Measurements from ENCODE around the gene CTTN. TPM values are rescaled to one million over a fixed set of nuclear protein-coding genes. Genes with fewer than 3 reads are reported as not detected.
"Not testable (repeated sequence)": the region's sequence is repeated elsewhere in the genome, so short reads cannot be mapped to it uniquely, and the experiment has no call there.

The CTTN gene
- polyA plus RNA-seq, 3 donors: 64.6 to 120 (median 97.7) TPM

- 88 to 91% (median 88%) methylated on average over 33 to 36 of the region's 36 CpGs for WGBS, 3 donors
- no peak overlapping the region for H3K27ac ChIP-seq (ENCODE audit: low read depth, low read length)
These were observed 35.9 kb downstream of the CTTN start for GRCh38 chr11:70433966-70434812.

GRCh38 chr11:70434813-70435278 lies 36.5 kb downstream of the CTTN start:
- 86 to 93% (median 89%) methylated on average over 17 of the region's 17 CpGs for WGBS, 3 donors
- no peak overlapping the region for H3K27ac ChIP-seq (ENCODE audit: low read depth, low read length)

GRCh38 chr11:70435361-70435760 lies 37.0 kb downstream of the CTTN start:
- 90 to 94% (median 92%) methylated on average over 13 of the region's 13 CpGs for WGBS, 3 donors
- no peak overlapping the region for H3K27ac ChIP-seq (ENCODE audit: low read depth, low read length)

- 92 to 93% (median 92%) methylated on average over 24 of the region's 24 CpGs for WGBS, 3 donors
These were observed 37.6 kb downstream of the CTTN start for GRCh38 chr11:70435765-70436500.

GRCh38 chr11:70436501-70436860 lies 38.2 kb downstream of the CTTN start:
- H3K27ac ChIP-seq (ENCODE audit: low read depth, low read length): no peak overlapping the region
- 93 to 96% (median 94%) methylated on average over 15 of the region's 15 CpGs for WGBS, 3 donors

More at GRCh38 chr11:70435765-70436500, 37.6 kb downstream of the CTTN start:
- H3K27ac ChIP-seq (ENCODE audit: low read depth, low read length): no peak overlapping the region

GRCh38 chr11:70437111-70437784 lies 38.9 kb downstream of the CTTN start:
- WGBS, 3 donors: 86 to 95% (median 90%) methylated on average over 18 of the region's 18 CpGs
- H3K27ac ChIP-seq (ENCODE audit: low read depth, low read length): no peak overlapping the region

GRCh38 chr11:70440206-70440605 lies 41.9 kb downstream of the CTTN start:
- H3K27ac ChIP-seq (ENCODE audit: low read depth, low read length): no peak overlapping the region
- WGBS, 3 donors: 90 to 92% (median 92%) methylated on average over 6 of the region's 6 CpGs

GRCh38 chr11:70443773-70444030 lies 45.4 kb downstream of the CTTN start:
- H3K27ac ChIP-seq (ENCODE audit: low read depth, low read length): no peak overlapping the region
- WGBS, 3 donors: 46 to 66% (median 49%) methylated on average over 11 of the region's 11 CpGs

GRCh38 chr11:70445091-70445490 lies 46.8 kb downstream of the CTTN start:
- 88 to 89% (median 89%) methylated on average over 11 of the region's 11 CpGs for WGBS, 3 donors
- H3K27ac ChIP-seq (ENCODE audit: low read depth, low read length): no peak overlapping the region

- WGBS, 3 donors: 68 to 79% (median 76%) methylated on average over 7 of the region's 7 CpGs
- no peak overlapping the region for H3K27ac ChIP-seq (ENCODE audit: low read depth, low read length)
These were observed 47.3 kb downstream of the CTTN start for GRCh38 chr11:70445605-70446004.

GRCh38 chr11:70448983-70449567 lies 50.7 kb downstream of the CTTN start:
- WGBS, 3 donors: 46 to 53% (median 52%) methylated on average over 2 of the region's 2 CpGs
- H3K27ac ChIP-seq (ENCODE audit: low read depth, low read length): no peak overlapping the region

GRCh38 chr11:70454197-70454767 lies 56.0 kb downstream of the CTTN start:
- WGBS, 3 donors: 79 to 87% (median 80%) methylated on average over 9 of the region's 9 CpGs

GRCh38 chr11:70454811-70455210 lies 56.5 kb downstream of the CTTN start:
- 88 to 93% (median 89%) methylated on average over 9 of the region's 9 CpGs for WGBS, 3 donors
- not testable (repeated sequence) for H3K27ac ChIP-seq (ENCODE audit: low read depth, low read length)

More at GRCh38 chr11:70454197-70454767, 56.0 kb downstream of the CTTN start:
- no peak overlapping the region for H3K27ac ChIP-seq (ENCODE audit: low read depth, low read length)

GRCh38 chr11:70455354-70455753 lies 57.0 kb downstream of the CTTN start:
- 39 to 74% (median 67%) methylated on average over 1 of the region's 1 CpG for WGBS, 3 donors
- no peak overlapping the region for H3K27ac ChIP-seq (ENCODE audit: low read depth, low read length)

GRCh38 chr11:70456921-70457532 lies 58.7 kb downstream of the CTTN start:
- H3K27ac ChIP-seq (ENCODE audit: low read depth, low read length): no peak overlapping the region
- 70 to 79% (median 70%) methylated on average over 26 to 31 of the region's 31 CpGs for WGBS, 3 donors

GRCh38 chr11:70458736-70459135 lies 60.4 kb downstream of the CTTN start:
- no peak overlapping the region for H3K27ac ChIP-seq (ENCODE audit: low read depth, low read length)
- 77 to 83% (median 78%) methylated on average over 2 of the region's 2 CpGs for WGBS, 3 donors

GRCh38 chr11:70460111-70460510 lies 61.8 kb downstream of the CTTN start:
- WGBS, 3 donors: 74 to 91% (median 85%) methylated on average over 4 of the region's 4 CpGs
- H3K27ac ChIP-seq (ENCODE audit: low read depth, low read length): no peak overlapping the region

GRCh38 chr11:70460964-70461363 lies 62.6 kb downstream of the CTTN start:
- 61 to 66% (median 63%) methylated on average over 10 of the region's 10 CpGs for WGBS, 3 donors

More at GRCh38 chr11:70460964-70461363, 62.6 kb downstream of the CTTN start:
- H3K27ac ChIP-seq (ENCODE audit: low read depth, low read length): no peak overlapping the region
